ENCODE measurements around the gene MT1M.

MT1M gene

DNA sequence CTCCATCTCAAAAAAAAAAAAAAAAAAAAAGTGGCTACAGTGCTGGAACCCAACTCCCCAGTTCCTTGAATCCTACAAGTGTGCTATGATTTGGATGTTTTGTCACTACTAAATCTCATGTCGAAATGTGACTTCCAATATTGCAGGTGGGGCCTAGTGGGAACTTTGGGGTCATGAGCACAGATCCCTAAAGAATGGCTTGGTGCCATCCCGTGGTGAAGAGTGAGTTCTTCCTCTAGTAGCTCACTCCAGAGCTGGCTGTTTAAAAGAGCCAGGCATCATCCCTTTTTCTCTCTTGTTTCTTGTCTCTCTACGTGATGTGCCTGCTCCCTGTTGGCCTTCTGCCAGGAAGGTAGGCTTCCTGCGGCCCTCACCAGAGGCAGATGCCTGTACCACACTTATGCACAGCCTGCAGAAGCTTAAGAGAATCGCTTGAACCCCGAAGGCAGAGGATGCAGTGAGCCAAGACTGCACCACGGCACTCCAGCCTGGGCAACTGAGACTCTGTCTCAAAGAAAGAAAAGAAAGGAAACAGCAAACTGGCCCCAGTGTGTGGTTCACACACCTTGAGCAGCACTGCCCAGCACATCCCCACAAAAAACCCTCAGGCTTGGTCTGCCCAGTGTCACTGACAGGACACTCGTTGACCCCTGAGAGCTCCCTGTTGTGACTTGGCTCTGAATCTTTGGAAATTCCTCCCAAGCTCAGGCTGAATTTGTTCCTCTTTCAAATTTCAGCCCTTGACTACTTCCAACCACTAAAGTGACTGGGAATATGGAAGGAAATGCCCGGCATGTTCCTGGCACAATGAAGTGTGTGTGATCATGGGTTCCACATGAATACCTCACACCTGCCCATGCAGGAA, 3.7 kb upstream of the MT1M start:
- DNase-seq (ENCODE audit: low read depth in 3 of 3): no peak

DNA sequence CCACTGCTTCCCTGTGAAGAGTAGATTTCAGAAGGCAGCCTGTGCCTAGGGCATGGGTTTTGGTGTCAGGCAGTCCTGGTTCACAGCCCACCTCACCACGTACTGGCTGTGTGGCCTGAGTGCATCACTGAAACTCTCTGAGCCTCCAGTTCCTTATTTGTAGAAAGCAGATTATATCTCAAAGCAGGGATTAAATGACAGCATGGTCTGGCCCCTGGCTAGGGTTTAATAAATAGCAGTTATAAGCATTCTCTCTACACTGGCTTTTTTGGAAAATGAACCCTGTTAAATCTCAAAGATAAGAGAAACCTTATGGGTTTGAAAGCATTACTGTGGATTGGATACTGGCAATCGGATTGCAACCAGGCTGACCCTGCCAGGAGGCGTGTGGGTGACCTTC, 2.9 kb upstream of the MT1M start:
- no peak for DNase-seq (ENCODE audit: low read depth in 3 of 3)

DNA sequence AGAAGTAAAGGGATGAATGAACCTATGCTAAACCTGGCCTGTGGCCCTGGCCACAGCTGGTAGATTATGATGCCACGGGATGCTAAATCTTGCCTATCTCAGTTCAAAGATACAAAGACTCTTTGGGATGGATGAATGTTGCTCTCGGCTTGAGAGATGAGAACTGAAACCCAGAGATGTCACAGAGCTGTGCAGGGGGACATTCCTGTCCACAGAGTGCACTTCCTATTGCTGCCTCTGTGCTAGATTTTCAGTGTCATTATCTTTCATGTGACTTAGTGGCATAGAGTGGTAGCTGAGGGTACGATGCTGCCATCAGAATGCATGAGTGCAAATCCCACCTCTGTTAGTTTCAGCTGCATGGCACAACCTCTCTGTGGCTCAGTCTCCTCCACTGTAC, 2.3 kb upstream of the MT1M start:
- DNase-seq (ENCODE audit: low read depth in 3 of 3): no peak

DNA sequence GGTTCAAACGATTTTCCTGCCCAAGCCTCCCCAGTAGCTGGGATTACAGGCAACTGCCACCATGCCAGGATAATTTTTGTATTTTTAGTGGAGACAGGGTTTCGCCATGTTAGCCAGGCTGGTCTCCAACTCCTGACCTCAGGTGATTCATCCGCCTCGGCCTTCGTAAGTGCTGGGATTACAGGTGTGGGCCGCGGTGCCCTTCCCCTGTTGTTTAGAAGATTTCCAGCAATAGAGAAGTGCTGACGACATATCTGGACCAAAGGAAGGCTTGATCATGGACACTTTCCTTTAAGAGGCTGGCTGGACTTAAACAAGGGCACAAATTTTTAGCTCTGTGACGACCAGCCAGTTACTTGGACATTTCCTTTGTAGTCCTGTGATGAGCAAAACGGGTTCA, 1.3 kb upstream of the MT1M start:
- no peak for DNase-seq (ENCODE audit: low read depth in 3 of 3)

DNA sequence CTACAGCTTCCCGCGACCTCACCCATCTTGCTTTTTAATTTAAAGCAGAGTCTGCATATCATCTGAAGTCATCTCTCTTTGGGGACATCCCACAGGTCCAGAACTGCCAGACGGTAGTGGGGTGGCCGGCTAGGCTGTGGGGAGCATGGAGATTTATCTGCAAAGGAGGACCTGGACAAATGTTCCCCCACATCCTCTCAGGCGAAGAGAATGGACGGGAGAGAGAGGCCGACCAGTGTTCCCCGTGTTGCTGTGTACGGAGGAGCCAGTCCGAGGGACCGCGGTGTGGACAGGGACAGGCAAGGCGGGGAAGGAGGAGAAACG, 665 bp upstream of the MT1M start:
- DNase-seq (ENCODE audit: low read depth in 3 of 3): no peak

DNA sequence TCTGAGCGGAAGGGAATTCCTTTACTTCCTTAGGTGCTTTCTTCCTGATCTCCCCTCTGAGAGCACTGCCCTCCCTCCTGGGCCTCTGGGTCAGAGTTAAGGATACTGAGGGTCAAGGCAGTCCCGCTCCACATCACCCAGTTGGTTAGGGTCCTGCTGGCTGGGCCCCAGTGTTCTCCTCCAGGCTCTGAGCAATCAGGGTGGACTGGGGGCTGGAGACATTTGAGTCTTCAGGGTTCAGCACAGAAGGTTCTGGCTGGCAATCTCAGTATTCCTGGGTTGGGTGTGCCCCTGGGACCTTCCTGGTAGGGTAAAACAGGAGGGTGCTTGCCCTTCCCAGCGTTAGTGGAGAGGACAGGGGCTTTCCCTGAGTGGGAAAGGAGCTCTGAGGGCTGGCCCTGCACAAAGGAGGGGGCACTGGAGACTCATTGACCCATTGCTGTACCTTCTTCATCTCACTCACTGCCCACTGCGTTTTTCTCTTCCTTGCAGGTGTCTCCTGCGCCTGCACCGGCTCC, 448 bp downstream of the MT1M start:
- DNase-seq (ENCODE audit: low read depth in 3 of 3): no peak

DNA sequence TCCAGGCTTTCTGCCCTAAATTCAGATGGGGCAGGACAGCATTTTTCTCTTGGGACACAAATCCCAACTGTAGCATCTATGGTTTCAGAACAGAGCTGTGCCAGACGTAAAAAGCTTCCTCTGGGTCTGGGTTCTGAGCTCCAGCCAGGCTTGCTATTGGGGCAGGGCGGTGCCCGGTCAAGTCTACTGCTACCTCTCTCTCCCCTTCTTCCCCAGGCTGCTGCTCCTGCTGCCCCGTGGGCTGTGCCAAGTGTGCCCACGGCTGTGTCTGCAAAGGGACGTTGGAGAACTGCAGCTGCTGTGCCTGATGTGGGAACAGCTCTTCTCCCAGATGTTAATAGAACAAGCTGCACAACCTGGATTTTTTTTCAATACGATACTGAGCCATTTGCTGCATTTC, 1.1 kb downstream of the MT1M start:
- DNase-seq (ENCODE audit: low read depth in 3 of 3): no peak

DNA sequence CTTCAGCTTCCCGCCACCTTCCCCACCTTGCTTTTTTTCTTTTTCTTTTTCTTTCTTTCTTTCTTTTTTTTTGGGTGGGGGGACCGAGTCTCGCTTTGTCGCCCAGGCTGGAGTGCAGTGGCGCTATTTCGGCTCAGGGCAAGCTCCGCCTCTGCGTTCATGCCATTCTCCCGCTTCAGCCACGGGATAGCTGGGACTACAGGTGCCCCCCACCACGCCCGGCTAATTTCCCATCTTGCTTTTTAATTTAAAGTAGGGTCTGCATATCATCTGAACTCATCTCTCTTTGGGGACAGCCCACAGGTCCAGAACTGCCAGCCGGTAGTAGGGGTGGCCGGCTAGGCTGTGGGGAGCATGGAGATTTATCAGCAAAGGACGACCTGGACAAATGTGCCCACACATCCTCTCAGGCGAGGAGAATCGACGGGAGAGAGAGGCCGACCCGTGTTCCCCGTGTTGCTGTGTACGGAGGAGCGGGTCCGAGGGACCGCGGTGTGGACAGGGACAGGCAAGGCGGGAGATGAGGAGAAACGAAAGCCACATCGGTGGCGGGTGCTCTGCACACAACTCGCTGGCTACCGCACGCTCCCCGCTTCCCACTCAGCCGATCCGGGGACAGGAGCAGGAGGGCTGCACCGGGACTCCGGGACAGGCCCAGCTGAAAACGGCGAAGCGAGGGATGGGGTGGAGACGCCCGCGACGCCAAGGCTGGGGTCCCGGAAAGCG, 2.4 kb downstream of the MT1M start:
- no peak for DNase-seq (ENCODE audit: low read depth in 3 of 3)

DNA sequence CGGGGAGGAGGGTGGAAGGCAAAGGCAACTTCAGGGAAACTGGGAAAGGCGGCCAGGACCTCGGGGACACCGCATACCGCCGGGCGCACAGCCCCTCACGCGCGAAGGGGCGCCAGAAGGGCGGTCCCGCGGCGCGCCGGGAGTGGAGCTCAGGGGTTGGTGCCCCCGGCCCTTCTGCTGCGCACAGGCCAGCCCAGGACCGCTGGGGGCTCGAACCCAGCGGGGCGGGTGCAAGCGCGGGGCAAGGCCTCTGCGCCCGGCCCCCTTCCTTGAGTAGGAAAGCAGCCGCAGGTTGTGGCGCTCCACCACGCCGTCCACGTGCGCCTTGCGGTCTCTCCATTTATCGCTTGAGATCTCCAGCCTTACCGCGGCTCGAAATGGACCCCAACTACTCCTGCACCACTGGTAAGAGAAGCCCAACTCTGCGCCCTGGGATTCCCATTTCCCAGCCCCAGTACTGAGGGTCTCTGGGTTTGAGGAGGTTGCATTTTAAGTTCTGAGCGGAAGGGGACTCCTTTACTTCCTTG, 3.0 kb downstream of the MT1M start:
- DNase-seq (ENCODE audit: low read depth in 3 of 3): no peak

DNA sequence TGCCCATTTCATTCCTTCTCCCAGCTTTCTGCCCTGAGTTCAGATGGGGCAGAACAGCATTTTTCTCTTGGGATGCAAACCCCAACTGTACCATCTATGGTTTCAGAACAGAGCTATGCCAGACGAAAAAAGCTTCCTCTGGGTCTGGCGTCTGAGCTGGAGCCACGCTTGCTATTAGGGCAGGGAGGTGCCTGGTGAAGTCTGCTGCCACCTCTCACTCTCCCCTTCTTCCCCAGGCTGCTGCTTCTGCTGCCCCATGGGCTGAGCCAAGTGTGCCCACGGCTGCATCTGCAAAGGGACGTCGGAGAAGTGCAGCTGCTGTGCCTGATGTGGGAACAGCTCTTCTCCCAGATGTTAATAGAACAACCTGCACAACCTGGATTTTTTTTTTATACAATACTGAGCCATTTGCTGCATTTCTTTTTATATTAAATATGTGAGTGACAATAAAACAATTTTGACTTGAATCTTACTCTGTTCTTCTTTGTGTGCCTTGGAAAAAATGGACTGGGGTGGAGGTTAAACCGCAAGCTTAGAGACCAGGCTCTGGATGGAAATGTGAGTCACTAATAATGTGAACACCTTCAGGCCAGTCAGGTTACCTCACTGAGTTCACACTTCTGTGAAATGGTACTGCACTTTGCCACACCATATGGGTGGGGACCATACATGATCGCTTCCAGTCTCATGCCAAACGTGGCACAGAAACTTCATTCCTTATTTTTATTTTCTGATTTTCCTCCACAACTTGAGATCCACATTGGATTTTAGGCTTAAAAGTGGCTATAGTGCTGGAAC, 4.4 kb downstream of the MT1M start:
- no peak for DNase-seq (ENCODE audit: low read depth in 3 of 3)

DNA sequence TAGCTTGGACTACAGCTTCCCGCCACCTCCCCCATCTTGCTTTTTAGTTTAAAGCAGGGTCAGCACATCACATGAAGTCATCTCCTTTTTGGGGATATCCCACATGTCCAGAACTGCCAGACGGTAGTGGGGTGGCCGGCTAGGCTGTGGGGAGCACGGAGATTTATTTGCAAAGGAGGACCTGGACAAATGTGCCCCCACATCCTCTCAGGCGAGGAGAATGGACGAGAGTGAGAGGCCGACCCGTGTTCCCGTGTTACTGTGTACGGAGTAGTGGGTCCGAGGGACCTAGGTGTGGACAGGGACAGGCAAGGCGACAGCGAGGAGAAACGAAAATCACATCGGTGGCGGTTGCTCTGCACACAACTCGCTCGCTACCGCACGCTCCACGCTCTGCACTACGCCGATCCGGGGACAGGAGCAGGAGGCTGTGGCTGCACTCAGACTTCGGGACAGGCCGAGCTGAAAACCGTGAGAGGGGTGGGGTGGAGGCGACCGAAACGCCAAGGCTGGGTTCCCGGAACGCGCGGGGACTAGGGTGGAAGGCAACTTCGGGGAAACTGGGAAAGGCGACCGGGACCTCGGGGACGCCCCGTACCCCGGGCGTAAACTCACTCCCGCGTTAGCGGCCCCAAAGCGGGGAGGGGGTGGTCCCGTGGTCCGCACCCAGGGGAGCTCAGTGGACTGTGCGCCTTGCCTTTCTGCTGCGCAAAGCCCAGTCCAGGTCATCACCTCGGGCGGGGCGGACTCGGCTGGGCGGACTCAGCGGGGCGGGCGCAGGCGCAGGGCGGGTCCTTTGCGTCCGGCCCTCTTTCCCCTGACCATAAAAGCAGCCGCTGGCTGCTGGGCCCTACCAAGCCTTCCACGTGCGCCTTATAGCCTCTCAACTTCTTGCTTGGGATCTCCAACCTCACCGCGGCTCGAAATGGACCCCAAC, 5.6 kb downstream of the MT1M start, which contains the start of gene MT1A:
TSS of gene MT1A (plus strand) at position 853 of the 937 bp plus-strand sequence. CDS start at position 926, 73 bp downstream.
- no peak for DNase-seq (ENCODE audit: low read depth in 3 of 3)

DNA sequence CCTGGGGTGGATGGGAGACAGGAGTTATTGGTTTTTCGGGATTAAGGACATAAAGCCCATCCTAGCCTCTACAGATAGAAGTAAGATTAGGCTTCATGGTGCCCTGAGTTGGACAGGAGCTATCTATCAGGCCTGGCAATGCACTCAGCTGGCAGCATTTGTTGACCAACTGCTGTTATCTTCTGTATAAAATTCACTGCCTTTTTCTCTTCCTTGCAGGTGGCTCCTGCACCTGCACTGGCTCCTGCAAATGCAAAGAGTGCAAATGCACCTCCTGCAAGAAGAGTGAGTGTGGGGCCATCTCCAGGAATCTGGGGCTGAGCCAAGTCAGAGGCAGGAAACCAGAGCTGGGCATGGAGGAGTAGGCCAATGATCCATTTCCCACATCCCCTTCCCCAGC, 6.6 kb downstream of the MT1M start:
- no peak for DNase-seq (ENCODE audit: low read depth in 3 of 3)

DNA sequence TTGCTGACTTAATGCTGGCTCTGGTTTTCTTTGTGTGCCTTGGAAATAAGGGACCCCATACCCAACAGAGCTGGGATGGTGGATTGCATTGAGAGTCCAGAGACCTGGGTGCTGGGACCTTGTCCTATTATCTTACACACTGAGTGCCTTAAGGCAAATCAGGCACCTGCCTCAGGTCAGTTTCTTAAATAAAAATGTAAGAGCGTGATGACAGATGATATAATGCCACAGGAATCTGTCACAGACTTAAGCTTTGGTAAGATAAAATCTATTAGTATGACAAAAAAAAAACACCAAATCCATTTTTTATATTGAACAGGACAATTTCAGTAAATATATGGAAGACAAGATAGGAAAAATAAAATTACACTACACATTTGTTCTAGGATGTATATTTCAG, 7.6 kb downstream of the MT1M start:
- no peak for DNase-seq (ENCODE audit: low read depth in 3 of 3)

DNA sequence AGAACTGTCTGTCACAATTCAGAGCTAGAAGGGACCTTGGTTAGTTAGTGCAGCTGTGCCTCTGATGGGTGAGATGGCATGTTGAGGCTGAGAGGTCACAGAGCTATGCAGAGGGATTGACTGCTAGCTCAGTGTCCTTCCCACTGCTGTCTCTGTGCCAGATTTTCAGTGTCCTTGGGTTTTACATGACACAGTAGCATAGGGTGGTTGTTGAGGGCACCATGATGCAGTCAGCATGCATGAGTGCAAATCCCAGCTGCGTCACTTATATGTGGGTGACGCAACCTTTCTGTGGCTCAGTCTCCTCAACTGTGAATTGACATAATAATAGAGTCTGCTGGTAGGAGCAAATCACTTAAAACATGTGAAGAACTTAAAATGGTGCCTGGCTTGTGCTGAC, 8.7 kb downstream of the MT1M start:
- no peak for DNase-seq (ENCODE audit: low read depth in 3 of 3)

DNA sequence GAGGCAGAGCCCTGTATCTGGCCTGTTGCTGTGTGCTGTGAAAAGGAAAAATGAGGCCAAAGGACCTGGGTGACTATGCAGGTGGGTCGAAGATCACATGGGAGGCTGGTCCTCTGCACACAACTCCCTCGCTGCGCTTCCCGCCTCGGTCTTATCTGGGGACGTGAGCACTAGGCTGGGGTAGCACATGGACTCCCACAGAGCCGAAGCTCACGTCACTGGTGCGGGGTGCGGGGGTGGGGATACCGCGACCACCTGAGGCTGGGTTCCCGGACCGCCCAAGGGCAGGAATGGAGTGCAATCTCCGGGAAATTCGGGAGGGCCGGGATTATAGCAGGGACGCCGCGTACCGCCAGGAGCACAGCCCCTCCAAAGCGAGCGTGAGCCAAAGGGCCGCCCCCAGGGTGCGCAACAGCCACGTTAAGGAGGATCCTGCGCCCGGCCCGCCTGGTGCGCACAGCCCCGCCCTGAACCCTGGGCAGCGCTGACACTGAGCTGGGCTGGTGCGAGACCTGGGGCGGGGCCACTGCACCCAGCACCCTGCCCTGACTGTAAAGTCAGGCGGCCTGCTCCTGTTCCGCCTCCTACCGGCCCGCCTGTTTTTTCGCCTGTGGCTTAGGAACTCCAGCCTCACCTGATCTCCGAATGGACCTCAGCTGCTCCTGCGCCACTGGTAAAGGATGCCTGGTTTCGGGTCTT, 10.8 kb downstream of the MT1M start:
- peak; percentile 51 to 77 (median 53) for DNase-seq (ENCODE audit: low read depth in 3 of 3)

DNA sequence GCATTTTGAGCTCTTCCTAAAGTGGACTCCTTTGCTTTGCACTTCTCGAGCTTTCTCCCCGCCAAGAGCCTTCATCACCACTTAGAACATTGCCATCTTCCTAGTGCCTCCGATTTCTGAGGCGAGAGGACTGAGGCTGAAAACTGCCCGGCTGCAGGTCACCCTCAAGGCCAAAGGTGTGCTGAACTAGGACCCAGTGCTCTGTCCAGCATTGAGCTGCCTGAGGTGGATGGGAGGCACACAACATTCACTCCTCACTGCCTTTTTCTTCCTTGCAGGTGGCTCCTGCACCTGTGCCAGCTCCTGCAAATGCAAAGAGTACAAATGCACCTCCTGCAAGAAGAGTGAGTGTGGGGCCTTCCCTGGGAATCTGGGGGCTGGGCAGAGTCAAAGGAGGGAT, 11.4 kb downstream of the MT1M start:
- no peak for DNase-seq (ENCODE audit: low read depth in 3 of 3)

DNA sequence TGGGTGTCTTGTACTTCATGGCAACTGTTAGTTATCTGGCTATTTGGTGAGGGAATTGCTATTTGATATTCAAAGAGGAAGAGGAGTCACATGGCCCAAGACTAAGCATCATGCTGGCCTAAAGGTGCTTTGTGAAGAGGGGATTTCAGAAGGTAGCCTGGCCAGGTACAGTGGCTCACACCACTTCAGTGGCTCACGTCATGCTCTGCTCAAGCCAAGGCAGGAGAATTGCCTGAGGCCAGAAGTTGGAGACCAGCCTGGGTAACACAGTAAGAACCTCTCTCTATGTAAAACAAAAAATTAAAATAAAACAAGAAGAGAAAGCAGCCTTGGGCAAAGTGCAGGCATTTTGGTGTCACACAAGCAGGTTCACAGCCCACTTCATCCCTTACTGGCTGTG, 12.9 kb downstream of the MT1M start:
- DNase-seq (ENCODE audit: low read depth in 3 of 3): no peak

DNA sequence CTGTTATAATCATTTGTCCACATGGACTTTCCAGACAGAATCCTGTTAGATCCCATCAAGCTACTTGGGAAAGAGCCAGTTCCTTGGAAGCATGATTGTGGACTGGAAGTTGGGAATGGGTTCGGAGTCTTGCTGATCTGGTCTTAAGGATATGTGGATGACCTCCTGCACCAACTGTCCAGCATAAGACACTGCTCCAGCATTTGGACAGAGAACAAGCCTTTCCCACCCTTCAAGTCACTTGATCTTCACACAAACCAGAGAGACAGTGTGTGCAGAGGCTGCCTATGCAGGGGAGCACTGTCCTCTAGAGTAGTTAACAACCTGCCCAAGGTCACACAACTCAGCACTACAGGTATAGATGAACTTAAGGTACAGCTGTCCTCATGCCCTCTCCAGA, 13.4 kb downstream of the MT1M start:
- DNase-seq (ENCODE audit: low read depth in 3 of 3): no peak

DNA sequence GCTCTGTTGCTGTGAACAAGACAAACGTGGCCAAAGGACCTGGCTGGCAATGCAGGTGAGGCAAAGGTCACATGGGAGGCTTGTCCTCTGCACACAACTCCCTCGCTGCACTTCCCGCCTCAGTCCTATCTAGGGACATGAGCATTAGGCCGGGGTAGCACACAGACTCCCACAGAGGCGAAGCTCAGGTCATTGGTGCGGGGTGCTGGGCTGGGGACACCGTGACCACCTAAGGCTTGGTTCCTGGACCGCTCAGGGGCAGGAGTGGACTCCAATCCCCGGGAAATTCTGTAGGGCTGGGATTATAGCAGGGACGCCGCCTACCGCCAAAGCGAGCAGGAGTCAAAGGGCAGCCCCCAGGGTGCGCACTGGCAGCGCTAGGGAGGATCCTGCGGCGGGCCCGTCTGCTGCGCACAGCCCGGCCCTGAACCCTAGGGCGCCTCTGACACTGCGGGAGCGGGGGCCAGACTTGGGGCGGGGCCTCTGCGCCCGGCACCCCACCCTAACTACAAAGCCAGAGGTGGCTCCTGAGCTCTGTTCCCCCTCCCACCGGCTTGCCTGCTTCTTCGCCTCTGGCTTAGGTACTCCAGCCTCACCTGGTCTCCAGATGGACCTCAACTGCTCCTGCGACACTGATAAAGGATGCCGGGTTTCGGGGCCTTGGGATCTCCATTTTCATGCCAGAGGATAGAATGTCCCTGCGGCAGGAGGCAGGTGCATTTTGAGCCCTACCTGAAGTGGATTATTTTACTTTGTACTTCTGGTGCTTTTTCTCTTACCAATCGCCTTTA, 15.4 kb downstream of the MT1M start:
- no peak for DNase-seq (ENCODE audit: low read depth in 3 of 3)

DNA sequence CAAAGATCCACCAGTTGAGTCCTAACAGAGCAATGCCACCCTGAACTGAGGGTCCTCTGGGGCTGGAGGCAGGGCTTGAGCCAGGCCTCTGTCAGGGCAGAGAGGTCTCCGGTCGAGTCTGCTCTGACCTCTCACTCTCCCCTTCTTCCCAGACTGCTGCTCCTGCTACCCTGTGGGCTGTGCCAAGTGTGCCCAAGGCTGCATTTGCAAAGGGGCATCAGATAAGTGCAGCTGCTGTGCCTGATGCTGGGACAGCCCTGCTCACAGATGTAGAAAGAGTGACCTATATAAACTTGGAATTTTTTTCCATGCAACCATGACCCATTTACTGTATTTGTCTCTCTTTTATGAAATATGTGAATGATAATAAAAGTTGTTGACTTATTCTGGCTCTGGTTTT, 16.8 kb downstream of the MT1M start:
- DNase-seq (ENCODE audit: low read depth in 3 of 3): no peak

All from stimulated activated CD4-positive, alpha-beta T cell treated with anti-CD3 and anti-CD28 coated beads, TNF-alpha, amount 100 ng/mL, for 24 hours (primary cell).